Lung microvascular endothelial cell (primary cell): ENCODE data around the gene TRIP6. TPM values are rescaled to one million over a fixed set of nuclear protein-coding genes. Genes with fewer than 3 reads are reported as not detected.
"Not testable (repeated sequence)": the region's sequence is repeated elsewhere in the genome, so short reads cannot be mapped to it uniquely, and the experiment has no call there.

ENCODE experiments used
- DNase-seq, 2 donors: peaks; one replicate each; pipeline versions ENCODE4 v3.0.0 to v3.0.0-alpha.2; 2010; ENCODE audit warnings: low read depth in 2 of 2
- total RNA-seq: library from RNA; depleted of rRNA; stranded (reverse); fragments of >200 nt; gene quantifications from 2 replicates; pipeline ENCODE4 v1.2.1, GENCODE V29; 2014

Gene TRIP6
- total RNA-seq, 1 donor from 2014 or later = 41.3 TPM

- not testable (repeated sequence) for DNase-seq
These were observed 43.3 kb downstream of the TRIP6 start for GRCh38 chr7:100910443-100910842.

DNA sequence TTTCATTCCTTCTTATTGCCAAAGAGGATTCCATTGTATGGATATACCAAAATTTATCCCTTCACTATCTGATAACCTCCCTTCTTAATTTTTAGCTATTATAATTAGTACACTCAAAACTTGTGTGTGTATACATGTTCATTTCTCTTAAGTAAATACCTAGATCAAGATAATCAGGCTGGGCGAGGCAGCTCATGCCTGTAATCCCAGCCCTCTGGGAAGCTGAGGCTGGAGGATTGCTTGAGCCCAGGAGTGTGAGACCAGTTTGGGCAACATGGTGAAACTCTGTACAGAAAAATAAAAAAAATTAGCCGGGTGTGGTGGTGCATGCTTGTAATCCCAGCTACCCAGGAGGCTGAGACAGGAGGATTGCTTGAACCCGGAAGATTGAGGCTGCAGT, 44.3 kb downstream of the TRIP6 start:
- no peak for DNase-seq

- DNase-seq = no peak
These were observed 47.2 kb downstream of the TRIP6 start for GRCh38 chr7:100914208-100914878.

- DNase-seq = no peak
These were observed 47.8 kb downstream of the TRIP6 start for GRCh38 chr7:100914879-100915447.

- DNase-seq = not testable (repeated sequence)
These were observed 52.1 kb downstream of the TRIP6 start for GRCh38 chr7:100919335-100919734.

GRCh38 chr7:100919779-100920437, 52.7 kb downstream of the TRIP6 start:
- not testable (repeated sequence) for DNase-seq

DNA sequence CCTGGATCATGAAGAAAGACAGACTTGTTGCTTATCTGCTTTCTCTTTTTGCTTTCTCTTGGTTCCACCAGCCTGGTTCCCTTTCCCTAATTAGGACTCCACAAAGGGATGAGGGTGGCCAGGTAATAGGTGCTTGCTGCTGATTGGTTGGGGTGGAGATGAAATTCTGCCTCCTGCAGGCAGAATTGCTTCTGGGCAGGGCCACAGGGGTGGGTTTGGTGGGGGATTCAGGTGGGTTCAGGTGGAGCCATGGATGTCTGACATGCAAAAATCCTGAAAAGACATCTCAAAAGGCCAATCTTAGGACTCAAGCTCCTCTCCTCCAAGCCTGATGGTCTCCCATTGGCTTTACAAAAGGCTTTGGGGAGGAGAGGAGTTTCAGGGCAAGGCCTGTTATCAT, 53.9 kb downstream of the TRIP6 start:
- DNase-seq = no peak

Other genes starting within 250 kb of the TRIP6 start
- under 0.01 TPM in 2 replicates for gene TFR2, start 225.8 kb upstream of the TRIP6 start, total RNA-seq
- not detected in 2 replicates for gene ACTL6B, start 210.9 kb upstream of the TRIP6 start, total RNA-seq
- gene GNB2, start 193.6 kb upstream of the TRIP6 start, total RNA-seq = 72.1 and 76.4 TPM in 2 replicates
- gene GIGYF1, start 173.1 kb upstream of the TRIP6 start, total RNA-seq = 8.1 and 14.9 TPM in 2 replicates
- gene POP7, start 161.3 kb upstream of the TRIP6 start, total RNA-seq = 28.1 and 33.3 TPM in 2 replicates
- not detected in 2 replicates for gene EPO, start 146.9 kb upstream of the TRIP6 start, total RNA-seq
- gene ZAN, start 133.8 kb upstream of the TRIP6 start, total RNA-seq = not detected in 2 replicates
- 250 and 393 TPM in 2 replicates for gene EPHB4, start 39.9 kb upstream of the TRIP6 start, total RNA-seq
- 34.0 and 39.3 TPM in 2 replicates for gene SLC12A9, start 14.7 kb upstream of the TRIP6 start, total RNA-seq
- 29.9 and 34.9 TPM in 2 replicates for gene SRRT, start 7.7 kb downstream of the TRIP6 start, total RNA-seq
- gene UFSP1, start 22.3 kb downstream of the TRIP6 start, total RNA-seq = 1.5 and 2.2 TPM in 2 replicates
- 1.7 and 3.4 TPM in 2 replicates for gene ACHE, start 28.5 kb downstream of the TRIP6 start, total RNA-seq
- not detected in 2 replicates for gene MUC3A, start 82.1 kb downstream of the TRIP6 start, total RNA-seq
- not detected in 2 replicates for gene MUC12, start 102.2 kb downstream of the TRIP6 start, total RNA-seq
- gene MUC17, start 152.7 kb downstream of the TRIP6 start, total RNA-seq = not detected in 2 replicates
- gene TRIM56, start 218.1 kb downstream of the TRIP6 start, total RNA-seq = 9.2 and 18.3 TPM in 2 replicates